Upper lobe of right lung (tissue), 1 donor: ENCODE data around the gene PDXDC1. TPM values are rescaled to one million over a fixed set of nuclear protein-coding genes. Genes with fewer than 3 reads are reported as not detected.
"Not testable (repeated sequence)": the region's sequence is repeated elsewhere in the genome, so short reads cannot be mapped to it uniquely, and the experiment has no call there.

Experiments
- ATAC-seq: fragments of 200-7000 bp; cut with Tn5 transposase; one replicate; pipeline ENCODE4 v1.9.1; 2020; ENCODE audit warnings: mild to moderate bottlenecking, moderate library complexity
- DNase-seq: peaks from one replicate; pipeline ENCODE4 v3.0.0-alpha.2; 2020
- H3K27ac ChIP-seq: fragments of 200-600 bp; one replicate; pipeline ENCODE4 v1.8.0; 2022
- H3K27me3 ChIP-seq: fragments of 200-600 bp; one replicate; pipeline ENCODE4 v1.8.0; 2022; ENCODE audit warnings: mild to moderate bottlenecking
- H3K36me3 ChIP-seq: fragments of 200-600 bp; one replicate; pipeline ENCODE4 v1.8.0; 2022
- H3K4me1 ChIP-seq: fragments of 200-600 bp; one replicate; pipeline ENCODE4 v1.8.0; 2022
- H3K4me3 ChIP-seq: fragments of 200-600 bp; one replicate; pipeline ENCODE4 v1.8.0; 2022; ENCODE audit warnings: mild to moderate bottlenecking
- H3K9me3 ChIP-seq: fragments of 200-600 bp; one replicate; pipeline ENCODE4 v1.8.0; 2022
- intact Hi-C: fragments of 100-400 bp; cut with DNase I; formaldehyde crosslinking; loops from one replicate; pipeline ENCODE4 v1.11.0; 2022
- microRNA-seq: library from miRNA; unstranded; fragments of <30 nt; microRNA quantifications from one replicate; pipeline ENCODE4 v1.2.0, GENCODE V29; 2020; ENCODE audit warnings: borderline microRNAs expressed
- total RNA-seq: library from RNA; stranded (reverse); fragmentation: NEBNext Ultra II Directional; extraction: Animal tissue kit (Norgen Biotek cat#: 25700); gene quantifications from one replicate; pipeline ENCODE4 v1.2.1, GENCODE V29; 2021
- donor health status: DM: no; HTN: yes; CAD: no; lungs with severe emphysema.

Gene PDXDC1
- total RNA-seq, 1 donor from 2014 or later, result 100 TPM

DNA sequence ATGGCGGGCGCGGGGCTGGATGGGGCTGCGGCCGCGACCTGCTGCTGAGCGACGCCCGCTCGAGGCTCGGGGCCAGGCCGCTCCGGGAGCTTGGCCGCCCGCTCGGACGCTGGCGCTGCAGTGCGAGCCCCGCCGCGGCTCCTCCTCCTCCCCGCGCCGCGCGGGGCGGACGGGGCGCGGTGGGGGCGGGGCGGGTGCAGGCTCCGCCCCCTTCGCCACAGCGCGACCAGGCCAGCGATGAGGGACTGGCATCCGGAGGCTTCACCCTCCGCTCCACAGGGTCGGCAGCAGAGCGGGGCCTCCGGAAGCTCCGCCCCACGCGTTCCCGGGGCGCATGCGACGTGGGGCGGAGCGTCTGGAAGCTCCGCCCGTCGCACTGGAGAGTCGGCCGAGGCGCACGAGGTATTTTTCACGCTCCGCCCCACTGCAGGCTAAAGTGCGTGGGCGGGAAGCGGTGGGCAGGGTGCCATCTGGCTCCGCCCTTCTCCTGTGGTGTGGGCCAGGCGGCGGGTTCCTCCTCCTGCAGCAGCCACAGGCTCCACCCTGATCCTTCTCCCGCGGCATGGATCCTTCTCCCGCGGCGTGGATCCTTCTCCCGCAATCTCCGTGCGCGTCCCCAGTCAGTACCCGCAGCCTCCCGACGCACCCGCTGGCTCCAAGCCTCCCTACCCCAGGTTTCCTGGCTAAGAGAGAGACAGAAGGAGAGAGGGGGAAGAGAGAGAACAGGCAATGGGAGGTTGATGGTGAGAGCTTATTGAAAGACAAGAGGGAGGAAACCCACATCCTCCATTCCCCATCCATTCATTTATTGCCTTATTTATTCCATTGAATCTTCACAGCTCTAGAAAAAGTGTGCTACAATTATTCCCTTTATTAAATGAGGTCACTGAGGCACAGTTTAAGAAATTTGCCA lies 180.1 kb downstream of the PDXDC1 start:
- H3K4me3 ChIP-seq, intact Hi-C loops, H3K27me3 ChIP-seq, H3K9me3 ChIP-seq, H3K4me1 ChIP-seq, H3K36me3 ChIP-seq, H3K27ac ChIP-seq: not testable (repeated sequence)
- DNase-seq (peak; percentile 95), ATAC-seq (peak; percentile 100)

DNA sequence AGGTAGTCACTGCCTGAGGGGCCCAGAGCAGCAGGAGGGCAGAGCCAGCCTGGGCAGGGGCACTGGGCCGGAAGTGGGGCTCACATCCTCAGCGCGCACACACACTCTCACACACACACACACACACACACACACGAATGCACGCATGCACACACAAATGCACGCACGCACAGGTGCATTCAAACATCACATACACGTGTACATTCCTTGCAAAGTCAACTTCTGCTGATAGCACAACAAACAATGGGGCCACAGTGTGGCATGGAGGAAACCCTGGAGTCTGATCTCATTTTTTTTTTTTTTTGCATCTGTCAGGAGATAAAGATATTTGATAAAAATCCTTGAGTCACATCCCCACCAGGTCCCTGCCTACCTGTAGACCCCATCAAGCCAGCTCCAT lies 182.8 kb downstream of the PDXDC1 start:
- not testable (repeated sequence) for H3K27me3 ChIP-seq

DNA sequence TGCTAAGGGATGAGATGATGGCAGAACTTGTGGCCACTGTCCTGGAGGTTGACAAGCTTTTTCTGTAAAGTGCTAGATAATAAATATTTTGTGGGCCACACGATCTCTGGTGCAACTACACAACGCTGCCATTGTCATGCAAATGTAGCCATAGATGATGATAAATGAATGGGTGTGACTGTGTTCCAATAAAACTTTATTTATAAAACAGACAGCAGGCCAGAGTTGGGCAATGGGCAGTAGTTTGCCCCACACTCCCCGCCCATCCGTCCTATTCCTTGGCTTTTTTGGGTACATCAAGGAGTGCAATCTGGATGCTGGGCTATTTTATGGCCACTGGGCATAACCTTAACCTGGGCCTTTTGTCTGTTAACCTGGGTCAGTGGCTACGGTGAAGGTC lies 184.8 kb downstream of the PDXDC1 start:
- H3K27ac ChIP-seq, DNase-seq, H3K36me3 ChIP-seq, H3K4me1 ChIP-seq, intact Hi-C loops, H3K9me3 ChIP-seq, H3K27me3 ChIP-seq, ATAC-seq, H3K4me3 ChIP-seq: not testable (repeated sequence)

More for the DNA sequence above, 182.8 kb downstream of the PDXDC1 start:
- H3K9me3 ChIP-seq, H3K27ac ChIP-seq, intact Hi-C loops, DNase-seq, ATAC-seq, H3K36me3 ChIP-seq, H3K4me3 ChIP-seq, H3K4me1 ChIP-seq: not testable (repeated sequence)

DNA sequence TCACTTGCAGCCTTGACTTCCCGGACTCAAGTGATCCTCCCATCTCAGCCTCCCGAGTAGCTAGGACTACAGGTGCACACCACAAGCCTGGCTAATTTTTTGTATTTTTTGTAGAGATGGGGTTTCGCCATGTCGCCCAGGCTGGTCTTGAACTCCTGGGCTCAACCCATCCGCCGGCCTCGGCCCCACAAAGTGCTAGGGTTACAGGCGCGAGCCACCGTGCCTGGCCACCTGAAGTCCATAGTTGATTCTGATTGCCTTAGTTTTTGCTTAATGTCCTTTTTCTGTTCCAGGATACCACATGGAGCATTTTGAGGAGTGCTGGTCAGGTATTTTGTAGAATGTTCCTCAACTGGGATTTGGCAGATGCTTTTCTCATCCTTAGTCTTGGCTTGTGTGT lies 185.7 kb downstream of the PDXDC1 start:
- H3K36me3 ChIP-seq, DNase-seq, H3K4me1 ChIP-seq, H3K27ac ChIP-seq, H3K9me3 ChIP-seq, H3K27me3 ChIP-seq, H3K4me3 ChIP-seq, intact Hi-C loops, ATAC-seq: not testable (repeated sequence)

DNA sequence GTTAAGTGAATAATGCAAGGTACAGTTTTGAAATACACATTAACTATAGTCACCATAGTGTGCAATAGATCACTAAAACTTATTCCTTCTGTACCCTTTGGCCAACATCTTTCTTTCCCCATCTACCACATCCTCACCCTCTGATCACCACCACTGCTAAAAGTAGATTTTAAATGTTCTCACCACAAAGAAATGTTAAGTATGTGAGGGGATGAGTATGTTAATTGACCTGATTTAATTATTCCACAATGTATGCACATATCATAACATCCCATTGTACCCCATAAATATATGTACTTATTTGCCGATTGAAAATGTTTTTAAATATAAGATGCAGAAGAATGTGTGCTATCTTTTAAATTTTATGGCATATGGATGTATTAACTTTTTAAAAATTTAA lies 188.2 kb downstream of the PDXDC1 start:
- H3K27ac ChIP-seq, H3K9me3 ChIP-seq, intact Hi-C loops, H3K36me3 ChIP-seq, ATAC-seq, DNase-seq, H3K4me3 ChIP-seq, H3K27me3 ChIP-seq, H3K4me1 ChIP-seq: not testable (repeated sequence)

DNA sequence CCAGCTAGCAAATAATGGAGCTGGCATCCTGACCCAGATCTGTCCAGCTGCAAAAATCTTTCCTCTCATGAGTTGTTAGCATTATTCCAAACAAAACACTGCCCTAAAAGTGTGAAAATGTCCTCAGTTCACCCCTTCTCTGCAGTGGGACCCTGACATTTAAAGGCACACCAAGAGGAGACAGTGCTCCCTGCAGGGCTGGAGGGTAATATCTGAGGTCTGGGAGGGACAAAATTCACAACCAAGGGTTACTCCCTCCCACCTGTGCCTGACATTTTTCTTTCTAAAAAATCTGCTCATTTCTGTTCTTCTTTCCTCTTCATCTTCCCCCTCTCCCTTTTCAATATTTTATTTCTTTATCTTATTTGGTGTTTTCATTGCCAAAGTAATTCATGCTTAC lies 191.4 kb downstream of the PDXDC1 start:
- ATAC-seq, H3K9me3 ChIP-seq: not testable (repeated sequence)

DNA sequence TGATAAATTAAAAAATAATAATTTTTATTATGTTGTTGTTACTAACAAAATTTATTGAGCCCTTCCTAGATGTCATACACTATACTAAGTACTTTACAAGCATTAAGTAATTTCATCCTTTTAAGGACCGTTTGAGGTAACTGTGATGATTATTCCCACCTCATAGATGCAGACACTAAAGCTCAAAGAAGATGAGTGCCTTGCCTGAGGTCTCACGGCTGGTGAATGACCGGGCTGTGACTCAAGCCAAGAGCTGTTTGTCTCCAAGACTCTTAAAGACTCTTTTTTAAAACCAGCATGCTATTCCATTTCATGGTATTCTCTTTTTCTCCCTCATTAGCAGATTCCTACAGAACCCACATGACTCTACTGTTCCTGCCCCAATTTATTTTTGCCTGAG lies 193.5 kb downstream of the PDXDC1 start:
- H3K36me3 ChIP-seq, H3K4me1 ChIP-seq, H3K4me3 ChIP-seq, intact Hi-C loops, H3K9me3 ChIP-seq, ATAC-seq, H3K27ac ChIP-seq, H3K27me3 ChIP-seq, DNase-seq: not testable (repeated sequence)

More for the DNA sequence above, 191.4 kb downstream of the PDXDC1 start:
- H3K36me3 ChIP-seq, intact Hi-C loops, H3K4me1 ChIP-seq, H3K27me3 ChIP-seq, H3K27ac ChIP-seq, H3K4me3 ChIP-seq, DNase-seq: not testable (repeated sequence)

DNA sequence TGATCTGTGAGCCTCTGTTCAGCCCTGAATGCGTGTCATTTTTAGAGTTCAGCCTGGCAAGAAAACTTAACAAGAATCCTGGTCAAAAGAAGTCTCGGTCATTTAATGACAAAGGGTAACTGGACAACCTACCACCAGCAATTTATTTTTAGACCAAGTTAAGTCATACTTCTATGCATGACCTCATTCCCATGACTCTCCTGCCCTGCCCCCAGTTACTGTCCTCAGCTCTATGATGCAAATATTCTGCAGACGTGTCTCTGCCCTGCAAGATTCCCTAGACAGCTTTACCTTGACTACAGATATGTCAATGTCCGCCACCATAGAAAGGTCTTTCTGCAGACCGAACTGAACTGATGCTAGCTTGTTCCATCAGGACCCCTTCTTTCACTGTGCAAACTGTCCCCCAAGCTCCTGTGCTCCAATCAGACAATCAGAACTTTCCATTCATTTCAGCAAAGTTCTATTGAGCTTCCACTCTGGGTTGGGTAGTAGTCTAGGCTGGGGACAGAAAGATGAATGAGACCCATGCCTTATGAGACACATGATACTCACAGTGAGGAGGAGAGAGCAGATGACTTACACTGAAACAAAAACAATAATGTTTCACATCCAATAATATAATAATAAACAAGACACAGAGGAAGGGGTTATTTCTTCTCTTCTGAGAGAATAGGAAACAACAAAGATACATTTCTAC lies 194.3 kb downstream of the PDXDC1 start:
- H3K4me1 ChIP-seq, H3K9me3 ChIP-seq, H3K27me3 ChIP-seq, DNase-seq, H3K27ac ChIP-seq, intact Hi-C loops, H3K36me3 ChIP-seq, ATAC-seq, H3K4me3 ChIP-seq: not testable (repeated sequence)

DNA sequence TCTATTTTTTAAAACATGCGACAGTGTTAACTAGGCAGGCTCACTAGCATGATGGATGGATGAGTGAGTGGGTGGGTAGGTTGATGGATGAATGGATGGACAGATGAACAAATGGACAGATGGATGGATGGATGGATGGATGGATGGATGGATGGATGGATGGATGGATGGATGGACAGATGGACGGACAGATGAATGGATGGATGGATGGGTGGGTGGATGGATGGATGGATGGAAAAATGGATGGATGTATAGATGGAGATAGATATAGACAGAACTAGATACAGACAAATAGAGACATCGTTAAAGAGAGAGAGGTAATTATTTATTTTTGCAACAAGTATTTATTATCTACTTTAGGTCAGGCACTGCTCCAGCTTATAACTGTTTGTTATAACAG lies 205.1 kb downstream of the PDXDC1 start:
- ATAC-seq, H3K27ac ChIP-seq, H3K4me1 ChIP-seq, H3K27me3 ChIP-seq, H3K36me3 ChIP-seq, H3K9me3 ChIP-seq, intact Hi-C loops, H3K4me3 ChIP-seq, DNase-seq: not testable (repeated sequence)

DNA sequence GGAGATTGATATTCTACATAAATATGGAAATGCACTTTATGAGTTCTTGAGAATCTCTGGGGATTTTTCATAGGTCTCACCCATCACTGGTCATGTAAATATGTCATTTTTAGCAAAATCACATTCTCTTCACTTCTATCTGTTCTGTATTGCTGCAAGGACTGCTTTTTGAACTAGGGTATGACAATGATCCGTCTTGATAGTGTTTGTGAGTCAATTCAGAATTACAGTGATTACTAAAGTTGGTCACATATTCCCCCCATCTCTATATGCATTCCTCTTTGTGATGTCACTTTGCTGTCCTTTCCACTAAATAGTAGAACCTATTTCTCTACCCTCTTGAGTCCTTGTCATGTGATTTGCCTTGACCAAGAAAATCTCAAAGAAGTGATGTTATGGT lies 206.1 kb downstream of the PDXDC1 start:
- intact Hi-C loops, result not testable (repeated sequence)

DNA sequence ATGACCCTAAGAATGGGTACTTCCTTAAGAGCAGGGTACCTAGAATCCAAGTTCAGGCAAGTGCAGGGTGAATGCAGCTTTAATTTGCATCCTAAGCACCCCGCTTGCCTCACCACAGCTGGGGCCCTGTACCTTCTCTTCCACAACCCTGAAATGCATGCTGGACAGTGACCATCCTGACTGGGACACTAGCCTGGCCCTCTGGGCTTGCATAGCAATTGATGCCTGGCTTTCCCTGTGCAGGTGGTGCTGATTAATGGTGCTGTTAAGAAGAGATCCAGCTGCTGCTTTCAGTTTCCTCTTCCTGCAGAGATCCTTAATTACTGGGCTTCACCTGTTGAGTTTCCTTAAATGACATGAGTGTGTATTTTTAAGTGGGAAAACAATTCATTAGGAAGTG lies 209.2 kb downstream of the PDXDC1 start:
- H3K27me3 ChIP-seq, intact Hi-C loops, ATAC-seq, H3K4me3 ChIP-seq, H3K36me3 ChIP-seq, H3K9me3 ChIP-seq, DNase-seq, H3K4me1 ChIP-seq, H3K27ac ChIP-seq: not testable (repeated sequence)

More for the DNA sequence above, 206.1 kb downstream of the PDXDC1 start:
- H3K4me3 ChIP-seq, H3K27ac ChIP-seq, H3K9me3 ChIP-seq, H3K27me3 ChIP-seq, ATAC-seq, H3K36me3 ChIP-seq, DNase-seq, H3K4me1 ChIP-seq: not testable (repeated sequence)

Small RNA genes lying within 50 kb of the gene (microRNA-seq; reads per million reads assigned to microRNA genes)
- gene MIR1972-1, result not detected
- gene MIR3180-4, result not detected
- gene MIR6511A1, result not detected
- gene MIR6511B2, result not detected
- not detected for gene MIR6770-1

Other genes starting within 250 kb of the PDXDC1 start
- 5.9 TPM for gene NPIPA2, start 232.5 kb upstream of the PDXDC1 start, total RNA-seq
- 70.7 TPM for gene NOMO1, start 141.3 kb upstream of the PDXDC1 start, total RNA-seq
- gene NPIPA1, start 37.6 kb upstream of the PDXDC1 start, total RNA-seq, result 91.6 TPM
- gene NTAN1, start 81.0 kb downstream of the PDXDC1 start, total RNA-seq, result 38.4 TPM
- 27.6 TPM for gene RRN3, start 119.2 kb downstream of the PDXDC1 start, total RNA-seq